Astrocyte (in vitro differentiated cells and primary cell): ENCODE data around the gene CLEC20A. TPM values are rescaled to one million over a fixed set of nuclear protein-coding genes. Genes with fewer than 3 reads are reported as not detected.

Experiments used
- DNase-seq: peaks from one replicate; pipeline ENCODE4 v3.0.0-alpha.2; 2010; ENCODE audit warnings: low read depth
- FAIRE-seq: peaks from 2 replicates; lab custom pipeline; 2011; peaks lifted over from hg19 to GRCh38; lab: Jason Lieb, UNC
- H2AFZ ChIP-seq: 2 replicates; pipeline ENCODE4 v1.6.0; 2012; ENCODE audit warnings: low read depth, low read length, inconsistent platforms
- H3K27ac ChIP-seq: 2 replicates; pipeline ENCODE4 v1.5.1; 2011; ENCODE audit warnings: low read depth, low read length, inconsistent platforms
- H3K27me3 ChIP-seq: 2 replicates; pipeline ENCODE4 v1.6.0; 2011; ENCODE audit warnings: low read length, inconsistent platforms; ENCODE audit not compliant: insufficient read depth
- H3K36me3 ChIP-seq: 2 replicates; pipeline ENCODE4 v1.5.1; 2011; ENCODE audit warnings: low read length, inconsistent platforms; ENCODE audit not compliant: insufficient read depth
- H3K4me1 ChIP-seq: 2 replicates; pipeline ENCODE4 v1.5.1; 2011; ENCODE audit warnings: low read length, inconsistent platforms; ENCODE audit not compliant: insufficient read depth
- H3K4me2 ChIP-seq: 2 replicates; pipeline ENCODE4 v1.6.0; 2012; ENCODE audit warnings: low read length, inconsistent platforms
- H3K4me3 ChIP-seq: 2 replicates; pipeline ENCODE4 v1.5.1; 2011; ENCODE audit warnings: low read depth, mild to moderate bottlenecking, low read length, inconsistent platforms; ENCODE audit not compliant: insufficient read depth
- H3K79me2 ChIP-seq: 2 replicates; pipeline ENCODE4 v1.6.0; 2012; ENCODE audit warnings: mild to moderate bottlenecking, low read length, inconsistent platforms; ENCODE audit not compliant: insufficient read depth
- H3K9ac ChIP-seq: 2 replicates; pipeline ENCODE4 v1.6.0; 2012; ENCODE audit warnings: mild to moderate bottlenecking, low read length, inconsistent platforms
- H3K9me3 ChIP-seq: 2 replicates; pipeline ENCODE4 v1.5.1; 2012; ENCODE audit warnings: low read depth, mild to moderate bottlenecking, low read length, inconsistent platforms; ENCODE audit not compliant: insufficient read depth
- H4K20me1 ChIP-seq: 2 replicates; pipeline ENCODE4 v1.6.0; 2012; ENCODE audit warnings: low read length, inconsistent platforms; ENCODE audit not compliant: insufficient read depth
- H3K27ac Mint-ChIP-seq: one replicate; pipeline ENCODE4 v1.8.0; 2021; ENCODE audit warnings: mild to moderate bottlenecking, mixed read lengths; ENCODE audit not compliant: unreplicated experiment
- H3K27me3 Mint-ChIP-seq: one replicate; pipeline ENCODE4 v1.8.0; 2021; ENCODE audit warnings: low read depth, mixed read lengths; ENCODE audit not compliant: unreplicated experiment
- H3K36me3 Mint-ChIP-seq: one replicate; pipeline ENCODE4 v1.8.0; 2021; ENCODE audit warnings: low read depth, mixed read lengths; ENCODE audit not compliant: unreplicated experiment
- H3K4me1 Mint-ChIP-seq: one replicate; pipeline ENCODE4 v1.8.0; 2021; ENCODE audit warnings: low read depth, mixed read lengths; ENCODE audit not compliant: unreplicated experiment
- H3K4me3 Mint-ChIP-seq: one replicate; pipeline ENCODE4 v1.8.0; 2021; ENCODE audit warnings: mild to moderate bottlenecking, moderate library complexity, mixed read lengths; ENCODE audit not compliant: unreplicated experiment
- H3K9me3 Mint-ChIP-seq: one replicate; pipeline ENCODE4 v1.8.0; 2021; ENCODE audit warnings: mild to moderate bottlenecking, mixed read lengths; ENCODE audit not compliant: unreplicated experiment
- EZH2 ChIP-seq: IDR thresholded peaks from 2 replicates; pipeline ENCODE4 v1.6.1; 2012; ENCODE audit warnings: mild to moderate bottlenecking, low read length, inconsistent platforms; ENCODE audit not compliant: insufficient read depth
- total RNA-seq: library from RNA; stranded (reverse); gene quantifications from 2 replicates; pipeline ENCODE4 v1.2.1, GENCODE V29; 2021
- TF ChIP-seq, protein P1 (sequence below): IDR thresholded peaks from 2 replicates; pipeline ENCODE4 v1.5.1; 2011; ENCODE audit warnings: low read depth, mild to moderate bottlenecking, inconsistent platforms, low read length, moderate library complexity; ENCODE audit not compliant: insufficient read depth

CLEC20A gene
- total RNA-seq, 1 donor from 2014 or later: not detected

GRCh38 chr1:178464566-178464965, 32.2 kb downstream of the CLEC20A start:
- Histone ChIP-seq H3K9me3 (no peaks in the 10 kb centered on the region), H3K4me2 (no peak overlapping the region), H3K4me3 (no peak overlapping the region), H3K36me3 (peaks cover 19% of the 10 kb centered on the region), H3K27ac (no peak overlapping the region), H3K79me2 (no peaks in the 10 kb centered on the region), H3K9ac (no peak overlapping the region), H3K4me1 (no peaks in the 10 kb centered on the region), H4K20me1 (no peaks in the 10 kb centered on the region), H2AFZ (no peak overlapping the region), H3K27me3 (no peaks in the 10 kb centered on the region)
- Mint-ChIP-seq H3K27ac (no peak overlapping the region), H3K36me3 (peaks cover 15% of the 10 kb centered on the region), H3K4me3 (no peak overlapping the region), H3K27me3 (no peaks in the 10 kb centered on the region), H3K4me1 (peaks cover 18% of the 10 kb centered on the region), H3K9me3 (no peaks in the 10 kb centered on the region)
- TF ChIP-seq EZH2: no peak
- TF ChIP-seq, protein P1, sequence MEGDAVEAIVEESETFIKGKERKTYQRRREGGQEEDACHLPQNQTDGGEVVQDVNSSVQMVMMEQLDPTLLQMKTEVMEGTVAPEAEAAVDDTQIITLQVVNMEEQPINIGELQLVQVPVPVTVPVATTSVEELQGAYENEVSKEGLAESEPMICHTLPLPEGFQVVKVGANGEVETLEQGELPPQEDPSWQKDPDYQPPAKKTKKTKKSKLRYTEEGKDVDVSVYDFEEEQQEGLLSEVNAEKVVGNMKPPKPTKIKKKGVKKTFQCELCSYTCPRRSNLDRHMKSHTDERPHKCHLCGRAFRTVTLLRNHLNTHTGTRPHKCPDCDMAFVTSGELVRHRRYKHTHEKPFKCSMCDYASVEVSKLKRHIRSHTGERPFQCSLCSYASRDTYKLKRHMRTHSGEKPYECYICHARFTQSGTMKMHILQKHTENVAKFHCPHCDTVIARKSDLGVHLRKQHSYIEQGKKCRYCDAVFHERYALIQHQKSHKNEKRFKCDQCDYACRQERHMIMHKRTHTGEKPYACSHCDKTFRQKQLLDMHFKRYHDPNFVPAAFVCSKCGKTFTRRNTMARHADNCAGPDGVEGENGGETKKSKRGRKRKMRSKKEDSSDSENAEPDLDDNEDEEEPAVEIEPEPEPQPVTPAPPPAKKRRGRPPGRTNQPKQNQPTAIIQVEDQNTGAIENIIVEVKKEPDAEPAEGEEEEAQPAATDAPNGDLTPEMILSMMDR: no peak
- no peak for DNase-seq
- no peak for FAIRE-seq

DNA sequence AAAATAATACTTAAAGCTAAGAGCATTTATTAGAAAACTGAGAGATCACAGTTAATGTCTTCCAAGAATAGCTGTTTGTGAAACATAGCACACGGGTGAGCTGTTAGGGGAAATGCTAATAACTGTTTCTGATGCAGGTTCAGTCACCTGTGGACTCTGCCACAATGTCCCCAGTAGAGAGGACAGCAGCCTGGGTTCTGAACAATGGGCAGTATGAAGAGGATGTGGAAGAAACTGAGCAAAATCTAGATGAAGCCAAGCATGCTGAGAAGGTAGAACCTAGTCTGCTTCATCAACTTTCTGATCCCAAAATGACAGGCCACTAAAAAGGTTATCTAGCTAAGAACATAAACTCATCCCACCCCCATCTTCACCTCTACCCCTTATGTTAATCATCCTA, 32.6 kb downstream of the CLEC20A start:
- Histone ChIP-seq H3K9me3 (no peaks in the 10 kb centered on the region), H3K4me2 (no peak overlapping the region), H3K4me3 (no peak overlapping the region), H3K36me3 (peaks cover 19% of the 10 kb centered on the region), H2AFZ (no peak overlapping the region), H4K20me1 (no peaks in the 10 kb centered on the region), H3K27me3 (no peaks in the 10 kb centered on the region), H3K27ac (no peak overlapping the region), H3K79me2 (no peaks in the 10 kb centered on the region), H3K9ac (no peak overlapping the region), H3K4me1 (no peaks in the 10 kb centered on the region)
- H3K27ac Mint-ChIP-seq: no peak overlapping the region
- FAIRE-seq (no peak), DNase-seq (no peak)
- peaks cover 18% of the 10 kb centered on the region for H3K4me1 Mint-ChIP-seq
- H3K27me3 Mint-ChIP-seq: no peaks in the 10 kb centered on the region
- no peaks in the 10 kb centered on the region for H3K9me3 Mint-ChIP-seq
- no peak for TF ChIP-seq EZH2
- TF ChIP-seq, protein P1: no peak
- H3K4me3 Mint-ChIP-seq: no peak overlapping the region
- H3K36me3 Mint-ChIP-seq: peaks cover 15% of the 10 kb centered on the region

DNA sequence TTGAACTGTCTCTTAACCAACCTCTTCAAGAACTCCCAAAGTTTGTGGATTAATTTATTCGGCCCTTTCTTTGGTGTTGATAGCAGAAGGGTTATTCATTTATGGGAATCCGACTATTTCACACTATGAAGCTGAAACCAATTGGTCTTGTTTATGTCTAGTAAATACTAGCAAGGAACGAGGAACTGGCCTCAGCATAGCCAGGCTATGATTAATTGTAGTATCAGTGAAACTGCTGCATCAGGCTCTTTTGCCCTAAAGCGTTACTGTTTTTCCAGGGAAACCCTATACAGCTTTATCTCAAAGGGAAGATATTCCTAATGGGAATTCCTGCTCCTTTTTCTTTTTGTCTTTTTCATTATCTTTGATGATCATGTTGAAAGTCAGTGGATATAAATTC, 35.1 kb downstream of the CLEC20A start:
- H3K4me3 Mint-ChIP-seq: no peak overlapping the region
- H3K9me3 ChIP-seq: no peaks in the 10 kb centered on the region
- no peak overlapping the region for H3K27ac Mint-ChIP-seq
- TF ChIP-seq, protein P1: no peak
- no peak for TF ChIP-seq EZH2
- H3K9me3 Mint-ChIP-seq: no peaks in the 10 kb centered on the region
- no peak overlapping the region for H3K27ac ChIP-seq
- H3K36me3 Mint-ChIP-seq: peaks cover 16% of the 10 kb centered on the region
- H3K79me2 ChIP-seq: no peaks in the 10 kb centered on the region
- H3K9ac ChIP-seq: no peak overlapping the region
- H3K36me3 ChIP-seq: peaks cover 14% of the 10 kb centered on the region
- DNase-seq (no peak), FAIRE-seq (no peak)
- no peak overlapping the region for H3K4me3 ChIP-seq
- no peaks in the 10 kb centered on the region for H3K27me3 Mint-ChIP-seq
- no peak overlapping the region for H3K4me2 ChIP-seq
- H3K27me3 ChIP-seq: no peaks in the 10 kb centered on the region
- no peaks in the 10 kb centered on the region for H3K4me1 ChIP-seq
- no peaks in the 10 kb centered on the region for H4K20me1 ChIP-seq
- H2AFZ ChIP-seq: no peak overlapping the region
- peaks cover 18% of the 10 kb centered on the region for H3K4me1 Mint-ChIP-seq
